A673 (cell line): ENCODE data around the gene ROR2. TPM values are rescaled to one million over a fixed set of nuclear protein-coding genes. Genes with fewer than 3 reads are reported as not detected.

Experiments used
- BruUV-seq: library from RNA; stranded (reverse); fragments of 400-500 nt; replicated peaks from 2 replicates; lab custom pipeline; 2021; lab: Mats Ljungman, UMichigan
- CTCF ChIA-PET: fragments of 300-600 bp; sonication (Branson Sonifier 250); formaldehyde crosslinking; loops from one replicate; lab custom pipeline; 2022; ENCODE audit warnings: antibody characterized with exemption; lab: Charles Lee
- POLR2A ChIA-PET: fragments of 300-600 bp; sonication (Branson Sonifier 250); formaldehyde crosslinking; loops from one replicate; lab custom pipeline; 2022; ENCODE audit warnings: antibody characterized with exemption; ENCODE audit not compliant: low non-redundant PET; lab: Charles Lee
- DNase-seq: peaks from one replicate; pipeline ENCODE4 v3.0.0-alpha.2; 2015; ENCODE audit warnings: low spot score
- H3K27ac ChIP-seq: fragments of 200-600 bp; sonication (generic); 2 replicates; pipeline ENCODE4 v1.5.1; 2016; ENCODE audit warnings: mixed run types, low read depth, mild to moderate bottlenecking, mixed read lengths, antibody characterized with exemption, low read length; ENCODE audit not compliant: poor library complexity, severe bottlenecking
- H3K27me3 ChIP-seq: fragments of 200-600 bp; sonication (generic); replicated peaks from 2 replicates; pipeline ENCODE4 v1.6.1; 2017; ENCODE audit warnings: mixed run types, low read depth, mild to moderate bottlenecking, mixed read lengths, antibody characterized with exemption, low read length; ENCODE audit not compliant: insufficient read depth, poor library complexity
- H3K36me3 ChIP-seq: fragments of 200-600 bp; sonication (generic); 2 replicates; pipeline ENCODE4 v1.6.1; 2016; ENCODE audit warnings: mixed run types, mild to moderate bottlenecking, mixed read lengths, antibody characterized with exemption, low read length; ENCODE audit not compliant: insufficient read depth, poor library complexity, severe bottlenecking
- H3K4me1 ChIP-seq: fragments of 200-600 bp; sonication (generic); 2 replicates; pipeline ENCODE4 v1.6.1; 2017; ENCODE audit warnings: mixed run types, mild to moderate bottlenecking, mixed read lengths, antibody characterized with exemption, low read length; ENCODE audit not compliant: insufficient read depth, poor library complexity, severe bottlenecking
- H3K4me3 ChIP-seq: fragments of 200-600 bp; sonication (generic); 2 replicates; pipeline ENCODE4 v1.5.1; 2016; ENCODE audit warnings: low read depth, mixed run types, mild to moderate bottlenecking, mixed read lengths, low read length; ENCODE audit not compliant: poor library complexity, severe bottlenecking
- H3K9me3 ChIP-seq: fragments of 200-600 bp; sonication (generic); 2 replicates; pipeline ENCODE4 v1.6.1; 2016; ENCODE audit warnings: mixed run types, low read depth, mild to moderate bottlenecking, mixed read lengths, antibody characterized with exemption, low read length; ENCODE audit not compliant: poor library complexity, severe bottlenecking
- EZH2 ChIP-seq: fragments of 200-600 bp; sonication (generic); IDR thresholded peaks from 2 replicates; pipeline ENCODE4 v1.6.1; 2017; ENCODE audit warnings: borderline replicate concordance, low read depth, mild to moderate bottlenecking, mixed read lengths, antibody characterized with exemption, low read length; ENCODE audit not compliant: poor library complexity, severe bottlenecking
- intact Hi-C: fragments of 100-400 bp; cut with micrococcal nuclease; formaldehyde crosslinking; loops from one replicate; pipeline ENCODE4 v1.10.0; 2022; ENCODE audit not compliant: unreplicated experiment
- total RNA-seq: library from RNA; stranded (reverse); gene quantifications from 2 replicates; pipeline ENCODE4 v1.2.3, GENCODE V29; 2021
- TF ChIP-seq, protein P1 (sequence below): fragments of 300-800, 200-600 bp; sonication (generic); conservative IDR thresholded peaks from 2 replicates; pipeline ENCODE4 v1.5.1; 2017; ENCODE audit warnings: low read depth, mild to moderate bottlenecking, antibody characterized with exemption, low read length, moderate library complexity, mixed read lengths

Gene ROR2
- total RNA-seq, 1 experiment from 2014 or later, result 12.3 TPM

DNA sequence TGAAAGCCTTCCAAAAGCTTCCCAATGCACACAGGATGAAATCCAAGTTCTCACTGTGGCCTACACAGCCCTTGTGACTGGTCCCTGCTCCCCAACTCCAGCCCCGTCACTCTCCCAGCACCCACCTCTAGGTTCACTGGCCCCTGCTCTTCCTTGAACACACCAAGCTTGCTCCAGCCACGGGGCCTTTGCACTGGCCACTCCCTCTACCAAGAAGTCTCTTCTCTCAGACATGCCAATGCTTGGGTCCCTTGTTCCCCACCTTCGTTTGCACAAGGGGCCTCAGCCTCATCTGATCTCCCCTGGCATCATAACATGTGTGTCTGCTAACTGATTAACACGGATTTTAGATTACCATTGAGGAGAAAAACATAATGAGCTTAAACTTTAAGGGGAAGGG is 56.0 kb downstream of the ROR2 start:
- Histone ChIP-seq H3K27me3 (no peaks in the 10 kb centered on the region), H3K27ac (peak overlapping the region; percentile 43), H3K4me1 (peaks cover 61% of the 10 kb centered on the region), H3K36me3 (no peaks in the 10 kb centered on the region), H3K4me3 (no peak overlapping the region), H3K9me3 (no peaks in the 10 kb centered on the region)
- ChIA-PET CTCF (no interaction called here), POLR2A (no interaction called here)
- TF ChIP-seq EZH2, result no peak
- TF ChIP-seq, protein P1, sequence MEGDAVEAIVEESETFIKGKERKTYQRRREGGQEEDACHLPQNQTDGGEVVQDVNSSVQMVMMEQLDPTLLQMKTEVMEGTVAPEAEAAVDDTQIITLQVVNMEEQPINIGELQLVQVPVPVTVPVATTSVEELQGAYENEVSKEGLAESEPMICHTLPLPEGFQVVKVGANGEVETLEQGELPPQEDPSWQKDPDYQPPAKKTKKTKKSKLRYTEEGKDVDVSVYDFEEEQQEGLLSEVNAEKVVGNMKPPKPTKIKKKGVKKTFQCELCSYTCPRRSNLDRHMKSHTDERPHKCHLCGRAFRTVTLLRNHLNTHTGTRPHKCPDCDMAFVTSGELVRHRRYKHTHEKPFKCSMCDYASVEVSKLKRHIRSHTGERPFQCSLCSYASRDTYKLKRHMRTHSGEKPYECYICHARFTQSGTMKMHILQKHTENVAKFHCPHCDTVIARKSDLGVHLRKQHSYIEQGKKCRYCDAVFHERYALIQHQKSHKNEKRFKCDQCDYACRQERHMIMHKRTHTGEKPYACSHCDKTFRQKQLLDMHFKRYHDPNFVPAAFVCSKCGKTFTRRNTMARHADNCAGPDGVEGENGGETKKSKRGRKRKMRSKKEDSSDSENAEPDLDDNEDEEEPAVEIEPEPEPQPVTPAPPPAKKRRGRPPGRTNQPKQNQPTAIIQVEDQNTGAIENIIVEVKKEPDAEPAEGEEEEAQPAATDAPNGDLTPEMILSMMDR, result no peak
- no peak for DNase-seq
- BruUV-seq, result no TSS peak
- intact Hi-C loops, result no loop called here

DNA sequence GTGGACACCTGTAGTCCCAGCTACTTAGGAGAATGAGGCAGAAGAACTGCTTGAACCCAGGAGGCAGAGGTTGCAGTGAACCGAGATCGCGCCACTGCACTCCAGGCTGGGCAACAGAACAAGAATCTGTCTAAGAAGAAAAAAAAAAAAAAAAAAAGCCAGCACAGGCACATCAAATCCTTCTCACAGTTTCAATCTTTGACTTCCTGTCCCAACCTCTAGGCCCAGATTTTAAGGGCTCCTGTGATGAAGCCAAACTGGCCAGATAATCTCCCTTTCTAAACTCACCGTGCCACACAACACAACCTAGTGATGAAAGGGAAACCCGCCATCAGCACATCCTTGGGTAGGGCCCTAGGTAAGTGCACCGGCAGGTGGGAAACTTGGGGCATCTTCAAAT is 58.1 kb downstream of the ROR2 start:
- ChIA-PET POLR2A (no interaction called here), CTCF (no interaction called here)
- Histone ChIP-seq H3K4me3 (no peak overlapping the region), H3K27me3 (no peaks in the 10 kb centered on the region), H3K36me3 (no peaks in the 10 kb centered on the region), H3K9me3 (no peaks in the 10 kb centered on the region), H3K4me1 (peaks cover 39% of the 10 kb centered on the region), H3K27ac (no peak overlapping the region)
- DNase-seq, result no peak
- TF ChIP-seq, protein P1, result no peak
- TF ChIP-seq EZH2, result no peak
- intact Hi-C loops, result no loop called here
- BruUV-seq, result no TSS peak

GRCh38 chr9:91890662-91891061 is 59.4 kb downstream of the ROR2 start:
- no peaks in the 10 kb centered on the region for H3K9me3 ChIP-seq
- CTCF ChIA-PET, result no interaction called here
- H3K27ac ChIP-seq, result no peak overlapping the region
- H3K27me3 ChIP-seq, result no peaks in the 10 kb centered on the region
- BruUV-seq, result no TSS peak
- peaks cover 27% of the 10 kb centered on the region for H3K4me1 ChIP-seq
- POLR2A ChIA-PET, result interaction anchor here (0.6 kb wide), 1 partner anchor 65 kb away, joined by 5 read pairs; no protein-coding TSS in a partner anchor
- H3K4me3 ChIP-seq, result no peak overlapping the region
- intact Hi-C loops, result no loop called here
- no peak for DNase-seq
- no peaks in the 10 kb centered on the region for H3K36me3 ChIP-seq
- TF ChIP-seq EZH2, result no peak
- TF ChIP-seq, protein P1, result no peak
